GM21723 (cell line): ENCODE results near the gene HMCES.

Experiments
- ATAC-seq: cut with Tn5 transposase; IDR thresholded peaks from one replicate; pipeline ENCODE4 v1.9.1; 2021; ENCODE audit warnings: mild to moderate bottlenecking, moderate library complexity; ENCODE audit not compliant: unreplicated experiment

The HMCES gene

DNA sequence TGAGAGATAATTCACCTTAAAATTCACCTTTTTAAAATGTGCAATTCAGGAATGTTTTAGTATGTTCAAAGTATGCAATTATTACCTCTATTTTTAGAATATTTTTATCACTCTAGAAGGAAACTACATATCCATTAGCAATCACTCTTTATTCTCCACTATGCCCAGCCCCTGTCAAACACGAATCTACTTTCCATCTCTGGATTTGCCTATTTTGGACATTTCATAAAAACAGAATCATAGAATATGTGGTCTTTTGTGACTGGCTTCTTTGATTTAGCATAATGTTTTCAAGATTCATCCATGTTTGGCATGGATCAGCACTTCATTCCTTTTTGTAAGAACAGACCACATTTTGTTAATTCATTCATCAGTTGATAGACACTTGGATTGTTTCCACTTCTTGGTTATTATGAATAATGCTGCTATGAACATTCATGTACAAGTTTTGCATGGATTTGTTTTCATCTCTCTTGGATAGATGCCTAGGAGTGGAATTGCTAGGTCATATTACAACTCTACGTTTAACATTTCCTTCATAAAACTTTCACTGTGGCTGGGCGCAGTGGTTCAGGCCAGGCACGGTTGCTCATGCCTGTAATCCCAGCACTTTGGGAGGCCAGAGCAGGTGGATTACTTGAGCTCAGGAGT, 12.7 kb downstream of the HMCES start:
- no peak for ATAC-seq

DNA sequence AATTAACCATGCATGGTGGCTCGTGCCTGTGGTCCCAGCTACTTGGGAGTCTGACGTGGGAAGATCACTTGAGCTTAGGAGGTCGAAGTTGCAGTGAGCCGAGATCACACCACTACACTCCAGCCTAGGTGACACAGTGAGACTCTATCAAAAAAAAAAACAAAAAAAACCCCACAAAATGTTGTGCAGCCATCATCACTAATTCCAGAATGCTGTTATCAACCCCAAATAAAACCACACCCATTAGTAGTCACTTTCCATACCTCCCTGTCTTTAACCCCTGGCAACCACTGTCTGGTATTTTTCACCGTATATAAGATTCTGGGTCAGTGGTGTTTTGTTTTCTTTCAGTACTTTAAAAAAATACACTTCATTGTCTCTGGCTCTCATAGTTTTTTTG, 16.6 kb downstream of the HMCES start:
- no peak for ATAC-seq

DNA sequence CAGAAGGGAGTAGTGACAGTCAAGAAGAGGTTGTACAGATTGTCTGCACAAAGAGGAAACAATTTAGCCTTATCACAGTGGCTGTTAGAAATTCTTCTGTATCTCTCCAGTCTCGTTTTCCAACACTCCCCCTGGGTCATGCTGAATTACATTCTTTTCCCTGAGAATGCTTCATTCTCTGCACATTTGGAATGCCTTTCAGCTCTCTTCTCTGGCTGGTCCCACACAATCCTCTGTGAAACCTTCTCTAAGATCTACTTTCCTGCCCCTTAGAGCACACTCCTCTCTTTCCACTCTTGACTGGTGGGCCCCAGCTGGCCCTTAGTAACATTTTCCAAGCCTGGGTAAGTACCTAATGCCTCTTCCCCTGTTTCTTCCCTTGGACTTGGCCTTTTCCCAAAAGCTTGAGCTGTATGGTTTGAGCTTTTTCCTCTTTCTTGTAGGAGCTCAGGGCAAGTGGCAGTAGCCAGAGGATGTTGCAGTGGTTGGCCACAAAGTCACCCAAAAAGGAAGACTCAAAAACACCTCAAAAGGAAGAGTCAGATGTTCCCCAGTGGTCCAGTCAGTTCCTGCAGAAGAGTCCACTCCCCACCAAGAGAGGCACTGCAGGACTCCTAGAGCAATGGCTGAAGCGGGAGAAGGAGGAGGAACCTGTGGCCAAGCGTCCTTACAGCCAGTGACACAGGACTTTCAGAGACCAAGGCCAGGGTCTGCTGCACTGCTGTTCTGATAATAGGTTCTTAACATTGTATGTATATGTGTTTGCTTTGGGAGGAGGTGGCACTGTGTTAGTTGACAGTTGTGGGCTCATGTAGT, 25.7 kb downstream of the HMCES start:
- ATAC-seq: no peak

DNA sequence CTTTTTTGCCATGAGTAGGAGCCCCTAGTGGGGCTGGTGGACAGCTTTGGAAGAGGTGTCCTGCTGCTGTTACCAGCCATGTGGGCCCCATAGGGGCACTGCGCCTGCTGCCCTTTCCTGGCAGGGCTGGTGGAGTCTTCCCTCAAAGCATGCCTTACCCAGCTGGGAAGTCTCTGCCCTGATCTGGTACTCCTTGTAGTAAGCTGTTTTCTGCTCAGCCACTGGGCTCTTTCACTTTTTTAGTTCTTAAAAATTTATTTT, 26.2 kb downstream of the HMCES start:
- no peak for ATAC-seq

DNA sequence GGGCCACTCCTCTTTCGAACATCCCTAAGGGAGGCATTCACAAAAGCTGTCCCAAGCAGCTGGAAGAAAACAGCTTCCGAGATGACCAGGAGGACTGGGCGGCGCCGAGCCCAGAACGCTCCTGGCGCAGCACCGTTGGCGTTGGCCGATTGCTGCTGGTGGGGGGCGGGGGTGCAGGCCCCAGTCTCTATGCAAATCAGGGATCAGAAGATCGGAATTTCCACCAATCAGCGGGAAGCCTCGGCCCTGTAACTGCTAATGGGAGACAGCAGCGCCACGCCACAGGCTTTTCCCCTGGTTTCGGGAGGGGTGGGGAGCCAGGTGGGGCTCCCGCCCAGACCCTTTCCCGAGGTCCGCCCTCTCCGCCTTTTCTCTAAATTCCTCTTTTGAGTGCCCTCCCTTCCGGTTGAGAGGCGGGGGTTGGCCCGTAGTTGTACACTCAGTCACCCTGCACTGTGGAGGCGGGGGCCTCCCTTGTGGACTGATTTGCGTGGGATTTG, 27.0 kb downstream of the HMCES start:
- ATAC-seq: peak; percentile 52

DNA sequence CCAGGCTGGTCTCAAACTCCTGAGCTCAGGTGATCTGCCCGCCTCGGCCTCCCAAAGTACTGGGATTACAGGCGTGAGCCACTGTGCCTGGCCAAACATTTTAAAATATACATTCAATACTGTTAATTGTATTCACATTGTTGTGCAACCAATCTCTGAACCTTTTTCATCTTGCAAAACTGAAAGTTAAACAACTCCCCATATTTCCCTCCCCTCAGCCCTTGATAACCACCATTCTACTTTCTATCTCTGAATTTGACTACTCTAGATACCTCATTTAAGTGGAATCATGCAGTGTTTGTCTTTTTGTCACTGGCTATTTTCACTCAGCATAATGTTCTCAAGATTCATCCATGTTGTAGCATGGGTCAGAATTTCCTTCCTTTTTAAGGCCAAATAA, 30.0 kb downstream of the HMCES start:
- ATAC-seq: no peak

DNA sequence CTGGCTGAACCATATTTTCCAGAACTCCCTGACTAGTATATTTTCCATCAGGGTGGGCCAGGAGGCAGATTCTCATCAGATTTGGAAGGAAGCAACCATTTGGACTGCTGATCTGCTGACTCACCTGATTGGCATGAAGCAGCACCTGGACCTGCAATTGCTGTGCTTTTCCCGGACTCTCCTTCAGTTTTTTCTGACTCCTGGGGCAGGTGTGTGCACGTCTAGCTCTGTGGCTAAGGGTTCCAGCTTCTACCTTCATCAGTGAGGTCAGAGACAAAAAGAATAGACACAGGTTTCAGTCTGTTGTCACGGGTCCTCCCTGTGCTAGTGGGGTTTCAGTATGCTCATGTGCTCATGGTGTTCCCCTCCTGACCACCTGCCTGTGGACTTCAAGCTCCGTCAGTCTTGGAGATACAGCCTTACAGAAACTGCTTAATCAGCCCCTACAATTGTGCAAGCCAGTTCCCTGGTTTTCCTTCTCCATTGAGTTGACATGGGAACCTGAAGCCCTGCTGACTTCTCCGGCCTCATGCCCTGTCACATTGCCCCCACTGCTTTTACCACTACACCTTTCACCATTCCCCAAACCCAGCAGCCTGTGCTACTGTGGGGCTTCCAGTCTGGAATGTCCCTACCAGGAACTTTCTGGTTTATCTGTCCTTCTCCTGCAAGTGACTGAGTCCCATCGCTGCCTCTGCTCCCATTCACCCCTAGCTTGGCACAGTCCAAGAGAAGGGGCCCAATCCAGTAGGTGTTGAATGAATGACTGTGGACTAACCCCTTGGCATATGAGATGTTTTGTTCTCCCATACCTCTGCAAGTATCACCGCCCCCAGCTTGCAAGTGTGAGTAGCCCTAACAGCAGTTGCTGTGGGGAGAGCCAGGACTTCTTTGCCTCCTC, 31.7 kb downstream of the HMCES start:
- ATAC-seq: no peak

DNA sequence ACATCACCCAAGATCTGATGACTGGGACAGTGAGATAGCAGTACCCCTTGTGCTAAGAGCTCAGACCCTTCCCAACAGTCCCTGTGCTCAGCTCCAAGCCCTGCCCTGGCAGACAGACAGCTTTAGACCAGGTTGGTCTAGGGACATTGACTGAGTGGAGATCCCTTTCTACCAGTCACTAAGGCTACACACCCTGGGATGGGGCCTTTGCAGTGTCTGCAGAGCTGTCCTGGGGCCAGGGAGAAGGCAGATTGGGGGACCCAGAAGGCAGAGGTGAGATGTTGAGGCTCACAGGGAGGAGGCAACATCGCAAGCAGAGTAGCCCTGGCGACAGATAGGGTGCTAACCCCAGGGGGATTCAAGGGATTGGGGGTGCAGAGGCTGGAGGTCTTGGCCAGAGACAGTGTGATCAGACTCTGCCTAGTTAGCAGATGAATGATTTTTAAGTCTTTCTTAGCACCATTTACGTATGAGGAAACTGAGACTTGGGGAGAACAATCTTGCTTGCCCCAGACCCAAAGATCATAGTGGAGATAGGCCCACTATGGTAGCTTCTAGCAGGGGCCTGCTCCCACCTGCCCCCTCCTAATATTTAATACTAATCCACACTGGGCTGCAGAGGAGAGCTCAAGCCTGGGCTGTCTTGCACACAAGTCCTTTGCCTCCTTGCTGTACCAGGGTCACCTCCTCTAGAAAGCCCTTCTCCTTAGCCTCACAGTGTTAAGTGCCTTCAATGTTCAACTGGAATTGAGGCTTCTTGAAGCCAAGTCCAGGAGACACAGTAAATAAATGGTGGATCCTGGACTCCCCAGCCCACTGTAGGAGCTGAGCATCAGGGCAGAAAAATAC, 32.6 kb downstream of the HMCES start:
- ATAC-seq: no peak

- no peak for ATAC-seq
Measured at GRCh38 chr3:129312021-129312639, 33.5 kb downstream of the HMCES start.

- ATAC-seq: no peak
Measured at GRCh38 chr3:129312671-129313414, 34.2 kb downstream of the HMCES start.

- ATAC-seq: no peak
Measured at GRCh38 chr3:129313415-129313664, 34.7 kb downstream of the HMCES start.

GRCh38 chr3:129313665-129314385, 35.2 kb downstream of the HMCES start:
- no peak for ATAC-seq

DNA sequence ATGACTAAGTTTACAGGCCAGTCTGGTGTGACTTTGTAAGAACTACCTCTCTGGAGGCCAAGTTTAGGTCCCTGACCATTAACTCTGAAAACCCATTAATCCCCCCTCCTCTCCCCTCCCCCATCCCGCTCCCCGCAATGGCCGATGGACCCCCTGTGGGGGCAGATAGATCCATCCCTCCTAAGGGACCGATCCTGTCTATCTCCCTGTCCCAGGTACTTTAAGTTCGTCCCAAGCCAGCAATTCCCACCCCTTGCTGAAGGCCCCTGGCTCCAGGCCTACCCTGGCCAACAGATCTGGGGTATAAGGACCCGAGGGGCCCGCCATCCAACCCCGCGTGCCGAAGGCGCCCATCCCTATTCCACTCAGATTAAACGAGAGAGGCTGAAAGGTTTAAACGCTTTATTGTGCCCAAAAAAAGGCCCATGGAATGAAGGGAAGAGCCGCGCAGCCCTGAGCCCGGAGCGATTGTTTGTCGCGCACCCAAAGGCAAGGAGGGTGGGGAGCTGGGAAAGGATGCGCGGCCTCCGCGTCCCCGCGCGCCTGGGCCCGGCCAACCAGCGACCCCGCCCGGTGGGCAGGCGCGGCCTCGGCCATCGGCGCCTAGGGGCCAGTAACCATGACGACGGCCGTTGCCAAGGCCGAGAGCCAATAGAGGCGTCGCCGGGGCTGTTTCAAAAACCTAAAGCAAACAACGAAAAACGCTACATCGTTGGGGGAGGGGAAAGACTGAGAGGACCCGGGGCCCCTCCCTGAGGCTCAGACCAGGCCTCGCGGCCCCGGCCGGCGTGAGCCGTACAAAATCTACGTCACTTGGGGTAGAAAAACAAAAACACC, 35.9 kb downstream of the HMCES start:
- ATAC-seq: peak; percentile 29

DNA sequence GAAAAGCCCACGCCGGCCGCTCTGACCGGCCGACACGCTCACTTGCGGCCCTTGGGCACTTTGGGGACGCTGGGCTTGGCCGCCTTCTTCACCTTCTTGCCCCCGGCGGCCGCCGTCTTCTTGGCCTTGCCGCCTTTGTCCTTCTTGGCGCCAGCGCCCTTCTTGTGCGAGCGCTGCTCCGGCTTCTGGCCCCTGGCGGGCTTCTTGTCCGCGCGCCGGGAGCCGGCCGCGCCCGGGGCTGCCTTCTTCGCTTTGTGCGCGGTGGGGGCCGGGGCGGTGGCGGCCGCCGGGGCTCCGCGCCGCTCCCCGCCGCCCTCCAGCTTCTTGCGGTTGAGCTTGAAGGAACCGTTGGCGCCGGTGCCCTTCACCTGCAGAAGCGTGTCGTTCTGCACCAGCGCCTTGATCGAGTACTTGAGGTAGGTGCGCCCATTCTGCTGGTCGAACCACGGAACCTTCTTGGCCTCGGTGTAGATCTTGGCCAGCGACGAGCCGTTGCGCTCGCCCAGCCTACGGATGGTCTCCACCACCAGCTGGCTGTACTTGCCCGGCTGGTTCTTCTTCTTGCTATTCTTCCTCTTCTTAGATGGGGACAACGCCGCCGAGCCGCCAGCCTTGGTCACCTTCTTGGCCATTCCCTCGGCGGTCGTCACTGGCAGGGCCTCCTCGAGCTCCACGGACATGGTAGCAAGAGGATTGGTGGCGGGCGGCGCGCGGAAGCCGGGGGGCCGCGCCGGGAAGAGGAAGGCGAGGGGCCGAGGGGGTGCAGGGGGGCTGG, 36.7 kb downstream of the HMCES start:
- ATAC-seq: no peak

DNA sequence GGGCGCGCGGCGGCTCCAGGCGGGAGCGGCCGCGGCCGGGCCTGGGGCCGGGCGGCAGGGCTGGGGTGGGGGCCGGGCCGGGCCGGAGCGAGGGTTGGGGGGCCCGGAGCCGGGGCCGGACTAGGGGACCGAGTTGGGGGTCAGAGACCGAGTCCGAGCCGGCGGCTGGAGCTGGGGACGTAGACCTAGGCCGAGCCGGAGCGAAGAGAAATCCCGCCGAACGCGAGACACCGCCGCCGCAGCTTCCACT, 37.3 kb downstream of the HMCES start:
- ATAC-seq: no peak

- peak; percentile 55 for ATAC-seq
Measured at GRCh38 chr3:129316248-129317013, 37.8 kb downstream of the HMCES start.
